Activated naive CD4-positive, alpha-beta T cell treated with anti-CD3 and anti-CD28 coated beads, Interleukin-2, amount 10 ng/mL, durations not matched to agents 7 days and 5 days (primary cell): Measurements from ENCODE around the gene DBF4B.
A peak's percentile ranks its signal among the peaks of the same experiment; 100 is the strongest.
"Not testable (repeated sequence)": the region's sequence is repeated elsewhere in the genome, so short reads cannot be mapped to it uniquely, and the experiment has no call there.

Experiments used
- CTCF ChIA-PET: fragments of 350-600 bp; sonication (Branson Sonifier 250); formaldehyde crosslinking; loops from one replicate; lab custom pipeline; 2021; ENCODE audit warnings: antibody characterized with exemption; lab: Charles Lee
- DNase-seq: peaks from one replicate; pipeline ENCODE4 v3.0.0-alpha.2; 2020
- H3K27ac Mint-ChIP-seq: one replicate; pipeline ENCODE4 v1.8.0; 2021; ENCODE audit warnings: mild to moderate bottlenecking, moderate library complexity, mixed read lengths
- H3K27me3 Mint-ChIP-seq: one replicate; pipeline ENCODE4 v1.8.0; 2021; ENCODE audit warnings: mild to moderate bottlenecking, mixed read lengths
- H3K36me3 Mint-ChIP-seq: one replicate; pipeline ENCODE4 v1.8.0; 2021; ENCODE audit warnings: mixed read lengths
- H3K4me1 Mint-ChIP-seq: one replicate; pipeline ENCODE4 v1.8.0; 2021; ENCODE audit warnings: mixed read lengths
- H3K4me3 Mint-ChIP-seq: one replicate; pipeline ENCODE4 v1.8.0; 2021; ENCODE audit warnings: mild to moderate bottlenecking, moderate library complexity, mixed read lengths
- H3K9me3 Mint-ChIP-seq: one replicate; pipeline ENCODE4 v1.8.0; 2021; ENCODE audit warnings: mixed read lengths

Gene DBF4B

DNA sequence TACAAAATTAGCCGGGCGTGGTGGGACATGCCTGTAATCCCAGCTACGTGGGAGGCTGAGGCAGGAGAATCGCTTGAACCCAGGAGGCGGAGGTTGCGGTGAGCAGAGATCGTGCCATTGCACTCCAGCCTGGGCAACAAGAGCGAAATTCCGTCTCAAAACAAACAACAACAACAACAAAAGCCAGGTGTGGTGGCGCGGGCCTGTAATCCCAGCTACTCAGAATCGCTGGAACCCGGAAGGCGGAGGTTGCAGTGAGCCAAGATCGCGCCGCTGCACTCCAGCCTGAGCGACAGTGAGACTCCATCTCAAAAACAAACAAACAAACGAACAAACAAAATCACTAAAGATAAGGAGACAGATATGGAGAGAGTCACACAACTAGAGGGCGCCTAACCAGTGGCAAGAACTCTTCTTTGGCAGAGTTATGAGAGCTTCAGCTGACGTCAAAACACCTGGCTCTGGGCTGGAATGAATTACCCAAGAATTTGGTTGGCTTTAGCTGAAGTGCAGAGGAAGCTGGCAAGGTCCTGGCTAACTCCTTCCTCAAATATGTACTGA lies 17.6 kb upstream of the DBF4B start:
- H3K27me3 Mint-ChIP-seq, H3K36me3 Mint-ChIP-seq, H3K9me3 Mint-ChIP-seq: not testable (repeated sequence)
- Mint-ChIP-seq H3K4me3 (peak overlapping the region; percentile 47), H3K4me1 (peaks cover 35% of the 10 kb centered on the region), H3K27ac (peak overlapping the region; percentile 56)
- CTCF ChIA-PET, result interaction anchor here (0.6 to 1.4 kb wide), 3 partner anchors 8 to 141 kb away, joined by 3 to 6 read pairs (median 5); no protein-coding TSS in a partner anchor
- DNase-seq, result peak; percentile 30

DNA sequence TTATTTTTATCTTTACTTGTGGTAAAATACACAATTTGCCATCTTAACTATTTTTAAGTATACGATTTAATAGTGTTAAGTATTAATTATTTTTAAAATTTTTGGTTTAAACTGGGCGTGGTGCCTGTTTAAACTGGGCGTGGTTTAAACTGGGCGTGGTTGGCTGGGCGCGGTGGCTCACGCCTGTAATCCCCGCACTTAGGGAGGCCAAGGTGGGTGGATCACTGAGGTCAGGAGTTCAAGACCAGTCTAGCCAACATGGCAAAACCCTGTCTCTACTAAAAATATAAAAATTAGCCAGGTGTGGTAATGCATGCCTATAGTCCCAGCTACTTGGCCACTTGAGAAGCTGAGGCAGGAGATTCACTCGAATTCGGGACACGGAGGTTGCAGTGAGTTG lies 14.9 kb upstream of the DBF4B start:
- Mint-ChIP-seq H3K27ac (no peak overlapping the region), H3K27me3 (no peaks in the 10 kb centered on the region), H3K4me3 (no peak overlapping the region), H3K36me3 (peaks cover 2% of the 10 kb centered on the region), H3K4me1 (peaks cover 22% of the 10 kb centered on the region), H3K9me3 (no peaks in the 10 kb centered on the region)
- no peak for DNase-seq
- CTCF ChIA-PET, result no interaction called here

DNA sequence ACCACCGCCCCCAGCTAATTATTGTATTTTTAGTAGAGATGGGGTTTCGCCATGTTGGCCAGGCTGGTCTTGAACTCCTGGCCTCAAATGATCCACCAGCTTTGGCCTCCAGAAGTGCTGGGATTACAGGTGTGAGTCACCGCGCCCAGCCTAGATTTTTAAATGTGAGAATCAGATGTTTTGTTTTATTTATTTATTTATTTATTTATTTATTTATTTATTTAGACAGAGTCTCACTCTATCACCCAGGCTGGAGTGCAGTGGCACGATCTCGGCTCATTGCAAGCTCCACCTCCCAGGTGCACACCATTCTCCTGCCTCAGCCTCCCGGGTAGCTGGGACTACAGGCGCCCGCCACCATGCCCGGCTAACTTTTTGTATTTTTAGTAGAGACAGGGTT lies 8.2 kb upstream of the DBF4B start:
- not testable (repeated sequence) for H3K9me3 Mint-ChIP-seq, H3K4me3 Mint-ChIP-seq, H3K36me3 Mint-ChIP-seq, DNase-seq, H3K27ac Mint-ChIP-seq, H3K4me1 Mint-ChIP-seq
- CTCF ChIA-PET, result interaction anchor here (1.4 kb wide), 1 partner anchor 11 kb away, joined by 3 read pairs; the partner anchor contains the start of gene CCDC43
- peaks cover 22% of the 10 kb centered on the region for H3K27me3 Mint-ChIP-seq

DNA sequence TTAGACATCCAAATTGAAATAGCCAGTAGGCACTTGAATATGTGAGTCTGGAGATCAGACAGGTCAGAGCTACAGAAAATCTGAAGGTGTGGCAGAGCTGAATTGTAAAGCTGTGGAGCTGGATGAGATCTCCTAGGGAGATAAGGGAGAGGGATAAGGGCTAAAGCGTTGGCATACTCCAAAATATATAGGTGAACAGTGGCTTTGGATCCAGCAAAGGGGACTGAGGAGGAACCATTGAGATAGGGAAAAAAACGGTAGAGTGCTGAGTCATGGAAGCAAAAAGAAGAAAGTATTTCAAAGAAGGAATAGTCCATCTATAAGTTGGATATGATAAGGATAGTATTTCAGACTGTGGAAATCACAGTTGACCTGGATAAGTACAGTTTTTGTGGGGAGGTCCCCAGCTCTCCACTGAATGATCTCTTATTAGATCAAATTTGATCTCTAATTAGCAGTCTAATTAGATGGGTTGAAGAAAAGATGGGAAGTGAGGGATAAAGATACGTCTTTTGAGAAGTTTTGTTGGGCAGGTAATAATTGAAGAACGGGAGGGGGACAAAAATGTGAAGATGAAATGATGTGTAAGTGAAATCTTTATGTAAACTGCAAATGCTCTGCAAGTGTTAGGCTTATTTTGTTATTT lies 587 bp upstream of the DBF4B start:
- H3K36me3 Mint-ChIP-seq, result peaks cover 2% of the 10 kb centered on the region
- H3K9me3 Mint-ChIP-seq, result no peaks in the 10 kb centered on the region
- no peak overlapping the region for H3K4me3 Mint-ChIP-seq
- peaks cover 15% of the 10 kb centered on the region for H3K27me3 Mint-ChIP-seq
- peaks cover 11% of the 10 kb centered on the region for H3K4me1 Mint-ChIP-seq
- CTCF ChIA-PET, result interaction anchor here (0.7 kb wide), 1 partner anchor 145 kb away, joined by 5 read pairs; no protein-coding TSS in a partner anchor
- DNase-seq, result no peak
- H3K27ac Mint-ChIP-seq, result no peak overlapping the region

DNA sequence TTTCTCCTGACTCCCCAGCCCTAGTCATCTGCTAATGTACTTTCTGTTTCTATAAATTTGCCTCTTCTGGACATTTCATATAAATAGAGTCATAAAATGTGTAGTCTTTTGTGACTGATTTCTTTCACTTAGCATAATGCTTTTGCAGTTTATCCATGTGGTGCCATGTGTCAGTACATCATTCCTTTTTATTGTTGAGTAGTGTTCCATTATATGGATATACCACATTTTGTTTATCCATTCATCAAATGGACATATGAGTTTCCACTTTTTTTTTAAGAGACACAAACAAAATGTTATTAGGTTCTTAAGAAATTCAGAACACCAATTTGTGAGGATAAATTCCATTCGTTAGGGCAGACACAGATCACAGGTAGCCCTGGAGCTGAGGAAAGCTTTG lies 11.0 kb downstream of the DBF4B start:
- DNase-seq, result no peak
- H3K36me3 Mint-ChIP-seq, result peaks cover 27% of the 10 kb centered on the region
- no peak overlapping the region for H3K4me3 Mint-ChIP-seq
- no peaks in the 10 kb centered on the region for H3K4me1 Mint-ChIP-seq
- H3K27ac Mint-ChIP-seq, result no peak overlapping the region
- no peaks in the 10 kb centered on the region for H3K9me3 Mint-ChIP-seq
- no peaks in the 10 kb centered on the region for H3K27me3 Mint-ChIP-seq
- CTCF ChIA-PET, result no interaction called here

DNA sequence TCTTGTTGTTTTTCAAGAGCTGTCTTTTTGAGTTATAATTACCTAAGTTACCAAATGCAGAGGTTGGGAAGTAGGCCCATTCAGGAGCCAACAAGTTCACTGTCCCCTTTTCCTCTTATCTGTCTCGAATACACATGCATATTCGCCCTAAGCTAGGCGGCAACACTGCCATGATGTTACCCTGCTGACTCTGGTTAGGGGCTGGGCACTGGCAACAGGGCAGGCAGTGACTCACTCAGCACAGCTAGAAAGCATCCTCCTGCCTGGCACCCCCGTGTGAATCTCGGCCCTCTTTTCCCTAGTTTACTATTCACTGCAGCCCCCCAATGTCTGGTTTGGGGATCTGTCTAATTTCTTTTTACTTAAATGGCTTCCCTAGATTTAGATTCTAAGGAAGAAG lies 13.8 kb downstream of the DBF4B start:
- H3K4me3 Mint-ChIP-seq, result no peak overlapping the region
- H3K9me3 Mint-ChIP-seq, result no peaks in the 10 kb centered on the region
- no peak overlapping the region for H3K27ac Mint-ChIP-seq
- CTCF ChIA-PET, result no interaction called here
- H3K27me3 Mint-ChIP-seq, result no peaks in the 10 kb centered on the region
- no peaks in the 10 kb centered on the region for H3K4me1 Mint-ChIP-seq
- peaks cover 25% of the 10 kb centered on the region for H3K36me3 Mint-ChIP-seq
- no peak for DNase-seq

DNA sequence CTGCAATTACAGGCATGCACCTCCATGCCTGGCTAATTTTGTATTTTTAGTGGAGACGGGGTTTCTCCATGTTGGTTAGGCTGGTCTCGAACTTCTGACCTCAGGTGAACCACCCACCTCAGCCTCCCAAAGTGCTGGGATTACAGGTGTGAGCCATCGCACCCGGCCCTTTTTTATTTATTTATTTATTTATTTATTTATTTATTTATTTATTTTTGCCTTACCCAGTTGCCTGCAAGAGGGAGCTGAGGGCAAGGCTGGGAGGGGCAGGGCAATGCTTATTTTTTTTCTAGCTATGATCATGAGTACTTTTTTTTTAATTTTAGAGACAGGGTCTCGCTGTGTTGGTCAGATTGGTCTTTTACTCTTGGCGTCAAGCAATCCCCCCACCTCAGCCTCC lies 17.7 kb downstream of the DBF4B start:
- H3K9me3 Mint-ChIP-seq, H3K27me3 Mint-ChIP-seq, DNase-seq, H3K4me3 Mint-ChIP-seq, H3K27ac Mint-ChIP-seq, H3K4me1 Mint-ChIP-seq: not testable (repeated sequence)
- peaks cover 28% of the 10 kb centered on the region for H3K36me3 Mint-ChIP-seq
- CTCF ChIA-PET, result interaction anchor here (0.7 kb wide), 1 partner anchor 203 kb away, joined by 3 read pairs; no protein-coding TSS in a partner anchor

DNA sequence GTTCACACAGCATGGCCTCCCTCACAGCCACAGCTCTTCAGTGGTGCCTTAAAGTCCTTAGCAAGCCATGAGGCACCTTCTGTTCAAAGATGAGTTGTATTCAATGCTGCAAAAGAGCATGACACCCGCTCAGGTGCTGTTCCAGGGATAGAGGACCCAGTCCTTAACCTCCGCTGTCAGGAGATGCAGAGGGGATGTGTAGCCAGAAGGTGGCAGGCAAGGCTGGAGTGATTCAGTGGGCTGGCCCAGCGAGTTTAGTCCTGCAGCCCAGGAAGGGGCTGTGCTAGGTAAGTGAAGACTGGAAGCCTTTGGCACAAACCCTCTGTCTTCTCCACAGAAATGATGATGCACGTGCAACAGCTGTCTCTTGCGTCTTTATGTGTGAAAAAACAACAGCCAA lies 25.3 kb downstream of the DBF4B start:
- Mint-ChIP-seq H3K27ac (no peak overlapping the region), H3K4me1 (no peaks in the 10 kb centered on the region), H3K4me3 (no peak overlapping the region), H3K9me3 (no peaks in the 10 kb centered on the region), H3K27me3 (no peaks in the 10 kb centered on the region), H3K36me3 (peaks cover 19% of the 10 kb centered on the region)
- CTCF ChIA-PET, result interaction anchor here (0.6 kb wide), 1 partner anchor 10 kb away, joined by 3 read pairs; no protein-coding TSS in a partner anchor
- DNase-seq, result no peak

DNA sequence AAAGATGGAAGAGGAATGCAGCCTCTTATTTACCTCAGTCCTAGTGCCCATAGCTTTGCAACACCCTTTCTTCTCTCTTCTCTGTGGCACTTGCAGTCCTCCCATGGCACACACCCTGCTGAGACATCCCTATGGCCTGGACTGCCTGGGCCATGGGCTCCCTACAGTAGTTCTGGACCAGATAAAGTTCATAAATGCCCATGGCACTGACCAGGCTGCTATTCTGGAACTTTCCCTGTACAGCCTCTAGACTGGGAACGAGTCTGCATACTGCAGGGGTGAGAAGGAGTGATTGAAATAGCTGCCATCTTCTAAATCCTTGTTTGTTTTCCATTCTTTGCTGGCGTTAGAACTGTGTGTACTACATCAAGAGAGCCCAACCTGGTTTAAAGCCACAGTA lies 25.8 kb downstream of the DBF4B start:
- Mint-ChIP-seq H3K9me3 (no peaks in the 10 kb centered on the region), H3K27ac (no peak overlapping the region), H3K36me3 (peaks cover 19% of the 10 kb centered on the region), H3K27me3 (no peaks in the 10 kb centered on the region), H3K4me3 (no peak overlapping the region), H3K4me1 (no peaks in the 10 kb centered on the region)
- DNase-seq, result no peak
- CTCF ChIA-PET, result no interaction called here

DNA sequence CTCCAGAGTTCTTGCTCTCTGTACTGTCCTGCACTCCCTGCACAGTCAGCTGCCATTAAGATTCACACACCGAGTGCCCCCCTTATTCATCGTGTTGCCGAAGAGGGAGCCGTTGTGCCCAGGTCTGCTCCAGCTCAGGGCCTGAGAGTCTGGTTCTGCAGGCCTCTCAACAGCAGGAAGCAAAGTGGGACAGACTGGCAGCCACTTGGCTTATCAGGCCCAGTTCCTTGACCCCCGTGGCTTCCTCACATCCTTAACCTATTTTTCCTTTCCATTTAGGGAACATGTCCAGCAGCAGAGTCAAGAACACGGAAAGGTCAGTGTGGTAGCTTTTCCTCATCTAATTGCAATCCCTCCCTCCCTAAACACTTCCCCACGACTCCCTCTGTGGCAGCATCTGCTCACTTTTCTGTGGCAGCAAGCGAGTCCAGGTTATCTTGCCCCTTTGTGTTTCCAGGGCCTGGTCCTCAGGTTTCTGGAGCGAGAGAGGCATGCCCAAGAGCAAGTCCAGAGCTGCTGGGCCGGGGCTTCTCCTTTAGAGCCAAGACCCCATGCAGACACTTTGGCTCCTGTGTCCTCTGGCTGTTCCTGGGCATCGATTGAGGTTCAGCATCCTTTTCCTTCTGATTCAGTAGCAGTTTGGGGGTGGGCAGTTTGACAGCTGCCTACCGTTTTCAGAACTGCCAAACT lies 28.2 kb downstream of the DBF4B start:
- H3K27ac Mint-ChIP-seq, result no peak overlapping the region
- H3K36me3 Mint-ChIP-seq, result peaks cover 8% of the 10 kb centered on the region
- no peak for DNase-seq
- H3K27me3 Mint-ChIP-seq, result no peaks in the 10 kb centered on the region
- no peaks in the 10 kb centered on the region for H3K4me1 Mint-ChIP-seq
- no peak overlapping the region for H3K4me3 Mint-ChIP-seq
- H3K9me3 Mint-ChIP-seq, result no peaks in the 10 kb centered on the region
- CTCF ChIA-PET, result interaction anchor here (0.6 kb wide), 1 partner anchor 236 kb away, joined by 3 read pairs; no protein-coding TSS in a partner anchor

DNA sequence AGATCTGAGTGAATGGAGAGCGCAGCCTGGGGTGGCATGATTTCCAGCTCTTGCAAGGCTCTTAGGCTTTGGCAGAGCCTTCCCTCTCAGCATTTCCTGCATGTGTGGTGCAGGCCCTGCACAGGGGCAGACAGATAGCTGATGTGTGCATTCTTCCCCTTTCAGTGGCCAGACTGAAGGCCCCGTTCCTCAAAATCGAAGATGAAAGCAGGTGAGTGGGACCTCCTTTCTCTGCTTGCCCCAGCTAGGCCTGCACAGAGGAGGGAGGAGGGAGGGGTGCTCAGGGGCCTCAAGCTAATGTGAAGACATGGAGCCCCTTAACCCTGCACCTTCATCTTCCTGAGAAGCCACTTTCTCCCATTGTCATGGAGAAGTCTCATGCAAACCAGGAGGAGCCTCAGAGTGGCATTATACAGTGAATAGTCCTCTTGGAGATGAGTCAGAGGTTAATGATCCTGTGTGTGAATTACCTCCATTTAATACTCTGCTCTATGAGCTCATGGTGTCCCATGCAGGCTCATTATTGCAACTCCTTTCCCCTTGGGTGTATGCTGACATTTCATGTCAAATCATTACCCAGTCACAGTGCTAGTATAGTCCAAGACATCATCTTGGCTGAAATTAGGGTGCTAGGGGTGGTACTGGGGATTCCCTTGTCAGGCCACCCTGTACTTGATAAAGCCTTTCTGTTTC lies 29.9 kb downstream of the DBF4B start:
- Mint-ChIP-seq H3K9me3 (no peaks in the 10 kb centered on the region), H3K36me3 (peaks cover 7% of the 10 kb centered on the region), H3K27me3 (no peaks in the 10 kb centered on the region), H3K27ac (no peak overlapping the region), H3K4me1 (no peaks in the 10 kb centered on the region), H3K4me3 (no peak overlapping the region)
- no peak for DNase-seq
- CTCF ChIA-PET, result no interaction called here

DNA sequence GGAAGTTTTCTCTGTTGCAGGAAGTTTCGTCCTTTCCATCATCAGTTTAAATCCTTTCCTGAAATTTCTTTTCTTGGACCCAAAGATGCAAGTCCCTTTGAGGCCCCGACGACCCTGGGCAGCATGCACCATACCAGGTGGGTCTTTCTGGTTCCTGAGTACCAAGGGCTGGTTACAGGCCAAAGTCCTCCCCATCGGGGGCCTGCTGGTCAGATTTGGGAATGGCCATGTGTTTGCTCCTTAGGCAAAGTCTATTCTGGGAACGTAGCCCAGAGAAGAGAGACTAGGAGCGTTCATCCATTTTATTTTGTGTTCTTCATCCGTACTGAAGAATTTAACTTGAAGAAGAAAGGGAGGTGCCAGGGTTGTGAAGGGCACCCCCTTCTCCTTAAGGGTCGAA lies 32.9 kb downstream of the DBF4B start:
- H3K9me3 Mint-ChIP-seq, result no peaks in the 10 kb centered on the region
- DNase-seq, result no peak
- H3K27me3 Mint-ChIP-seq, result no peaks in the 10 kb centered on the region
- no peak overlapping the region for H3K27ac Mint-ChIP-seq
- H3K4me3 Mint-ChIP-seq, result no peak overlapping the region
- H3K4me1 Mint-ChIP-seq, result no peaks in the 10 kb centered on the region
- CTCF ChIA-PET, result no interaction called here
- H3K36me3 Mint-ChIP-seq, result peaks cover 5% of the 10 kb centered on the region

DNA sequence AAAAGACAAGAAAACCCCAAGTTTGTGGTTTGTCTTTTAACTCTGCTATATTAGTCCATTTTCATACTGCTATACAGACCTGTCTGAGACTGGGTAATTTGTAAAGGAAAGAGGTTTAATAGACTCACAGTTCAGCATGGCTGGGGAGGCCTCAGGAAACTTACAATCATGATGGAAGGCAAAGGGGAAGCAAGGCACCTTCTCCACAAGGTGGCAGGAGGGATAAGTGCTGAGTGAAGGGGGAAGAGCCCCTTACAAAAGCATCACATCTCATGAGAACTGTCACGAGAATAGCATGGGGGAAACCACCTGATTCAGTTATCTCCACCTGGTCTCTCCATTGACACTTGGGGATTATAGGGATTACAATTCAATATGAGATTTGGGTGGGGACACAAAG lies 36.8 kb downstream of the DBF4B start:
- Mint-ChIP-seq H3K4me3 (no peak overlapping the region), H3K4me1 (no peaks in the 10 kb centered on the region), H3K36me3 (peaks cover 6% of the 10 kb centered on the region), H3K27ac (no peak overlapping the region), H3K27me3 (no peaks in the 10 kb centered on the region), H3K9me3 (no peaks in the 10 kb centered on the region)
- CTCF ChIA-PET, result no interaction called here
- DNase-seq, result no peak

DNA sequence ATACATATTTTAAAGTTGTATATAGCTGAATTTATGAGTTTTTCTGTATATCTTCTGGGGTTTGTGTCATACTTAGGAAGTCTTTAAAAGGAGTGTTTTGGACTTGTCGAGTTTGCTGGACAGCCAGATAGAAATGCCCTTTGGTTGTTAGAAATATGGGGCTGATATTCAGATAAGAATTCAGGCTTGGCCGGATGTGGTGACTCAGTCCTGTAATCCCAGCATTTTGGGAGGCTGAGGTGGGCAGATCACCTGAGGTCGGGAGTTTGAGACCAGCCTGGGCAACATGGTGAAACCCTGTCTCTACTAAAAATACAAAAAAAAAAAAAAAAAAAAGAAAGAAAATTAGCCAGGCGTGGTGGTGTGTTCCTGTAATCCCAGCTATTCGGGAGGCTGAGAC lies 37.3 kb downstream of the DBF4B start:
- H3K4me3 Mint-ChIP-seq, H3K36me3 Mint-ChIP-seq, H3K4me1 Mint-ChIP-seq, DNase-seq, H3K27ac Mint-ChIP-seq, H3K9me3 Mint-ChIP-seq, H3K27me3 Mint-ChIP-seq: not testable (repeated sequence)
- CTCF ChIA-PET, result interaction anchor here (0.7 kb wide), 1 partner anchor 243 kb away, joined by 3 read pairs; no protein-coding TSS in a partner anchor
